ENCODE data around the gene OR6X1. TPM values are rescaled to one million over a fixed set of nuclear protein-coding genes. Genes with fewer than 3 reads are reported as not detected.

Gene OR6X1
- total RNA-seq, 1 experiment from 2014 or later, result not detected

DNA sequence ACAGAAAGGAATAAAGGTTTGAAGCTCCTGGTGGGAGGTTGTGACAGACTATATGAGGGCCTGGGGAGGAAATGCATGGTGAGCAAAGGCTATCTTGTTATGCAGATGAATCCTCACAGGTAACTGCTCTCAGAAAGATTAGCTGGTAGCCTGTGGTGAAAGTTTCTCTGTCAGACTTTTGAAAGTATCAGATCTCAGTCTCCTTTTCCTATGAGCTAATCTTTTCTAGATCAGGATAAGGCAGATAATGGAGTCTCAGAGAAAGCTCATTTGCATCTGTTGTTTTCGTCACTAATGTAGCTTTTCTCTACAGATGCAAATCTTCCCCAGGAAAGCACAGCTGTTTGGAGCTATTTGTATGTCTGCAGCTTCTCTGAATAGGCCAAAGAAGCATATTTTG is 21.0 kb upstream of the OR6X1 start:
- ChIA-PET POLR2A (no interaction called here), CTCF (no interaction called here)
- no peaks in the 10 kb centered on the region for H3K9me3 ChIP-seq (ENCODE audit: control insufficient read depth, insufficient read depth, low read depth, low read length)
- H3K36me3 ChIP-seq (ENCODE audit: control insufficient read depth, insufficient read depth, low read length), result no peaks in the 10 kb centered on the region
- intact Hi-C loops (cut with micrococcal nuclease; ENCODE audit: unreplicated experiment), result no loop called here
- BruUV-seq (replicated peaks), result no TSS peak
- no peak overlapping the region for H3K27ac ChIP-seq (ENCODE audit: low read length)
- H3K4me1 ChIP-seq (ENCODE audit: control insufficient read depth, insufficient read depth, low read length), result no peaks in the 10 kb centered on the region
- ATAC-seq (no peak), DNase-seq (ENCODE audit: low read depth, low spot score) (no peak)
- no peak overlapping the region for H3K4me3 ChIP-seq (ENCODE audit: low read depth in 2 of 2, low read length in 2 of 2)
- in situ Hi-C loops (cut with HindIII; ENCODE audit: low pct_unique_long_range_greater_than_20kb, low sequenced_read_pairs), result no loop called here
- TF ChIP-seq SIN3A (IDR thresholded peaks at IDR 0.05; ENCODE audit: borderline replicate concordance, insufficient read depth, low read depth, low read length) (no peak), TCF7L2 (IDR thresholded peaks at IDR 0.05; ENCODE audit: low read depth, low read length) (no peak), POLR2AphosphoS5 (IDR thresholded peaks at IDR 0.05; ENCODE audit: low read depth, low read length) (no peak), CTCF (IDR thresholded peaks at IDR 0.05) (no peak)
- TF ChIP-seq, protein P1, sequence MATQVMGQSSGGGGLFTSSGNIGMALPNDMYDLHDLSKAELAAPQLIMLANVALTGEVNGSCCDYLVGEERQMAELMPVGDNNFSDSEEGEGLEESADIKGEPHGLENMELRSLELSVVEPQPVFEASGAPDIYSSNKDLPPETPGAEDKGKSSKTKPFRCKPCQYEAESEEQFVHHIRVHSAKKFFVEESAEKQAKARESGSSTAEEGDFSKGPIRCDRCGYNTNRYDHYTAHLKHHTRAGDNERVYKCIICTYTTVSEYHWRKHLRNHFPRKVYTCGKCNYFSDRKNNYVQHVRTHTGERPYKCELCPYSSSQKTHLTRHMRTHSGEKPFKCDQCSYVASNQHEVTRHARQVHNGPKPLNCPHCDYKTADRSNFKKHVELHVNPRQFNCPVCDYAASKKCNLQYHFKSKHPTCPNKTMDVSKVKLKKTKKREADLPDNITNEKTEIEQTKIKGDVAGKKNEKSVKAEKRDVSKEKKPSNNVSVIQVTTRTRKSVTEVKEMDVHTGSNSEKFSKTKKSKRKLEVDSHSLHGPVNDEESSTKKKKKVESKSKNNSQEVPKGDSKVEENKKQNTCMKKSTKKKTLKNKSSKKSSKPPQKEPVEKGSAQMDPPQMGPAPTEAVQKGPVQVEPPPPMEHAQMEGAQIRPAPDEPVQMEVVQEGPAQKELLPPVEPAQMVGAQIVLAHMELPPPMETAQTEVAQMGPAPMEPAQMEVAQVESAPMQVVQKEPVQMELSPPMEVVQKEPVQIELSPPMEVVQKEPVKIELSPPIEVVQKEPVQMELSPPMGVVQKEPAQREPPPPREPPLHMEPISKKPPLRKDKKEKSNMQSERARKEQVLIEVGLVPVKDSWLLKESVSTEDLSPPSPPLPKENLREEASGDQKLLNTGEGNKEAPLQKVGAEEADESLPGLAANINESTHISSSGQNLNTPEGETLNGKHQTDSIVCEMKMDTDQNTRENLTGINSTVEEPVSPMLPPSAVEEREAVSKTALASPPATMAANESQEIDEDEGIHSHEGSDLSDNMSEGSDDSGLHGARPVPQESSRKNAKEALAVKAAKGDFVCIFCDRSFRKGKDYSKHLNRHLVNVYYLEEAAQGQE (IDR thresholded peaks at IDR 0.05; ENCODE audit: insufficient read depth in 1 of 2, low read depth in 2 of 2, low read length in 1 of 2), result no peak
- no peaks in the 10 kb centered on the region for H3K27me3 ChIP-seq (ENCODE audit: control insufficient read depth, insufficient read depth, low read length)

GRCh38 chr11:123773959-123774358 is 19.6 kb upstream of the OR6X1 start:
- in situ Hi-C loops (cut with HindIII; ENCODE audit: low pct_unique_long_range_greater_than_20kb, low sequenced_read_pairs), result no loop called here
- ChIA-PET POLR2A (interaction anchor here (0.7 kb wide), 1 partner anchor 466 kb away, joined by 4 read pairs; no protein-coding TSS in a partner anchor), CTCF (no interaction called here)
- Histone ChIP-seq H3K27me3 (ENCODE audit: control insufficient read depth, insufficient read depth, low read length) (no peaks in the 10 kb centered on the region), H3K27ac (ENCODE audit: low read length) (no peak overlapping the region), H3K4me1 (ENCODE audit: control insufficient read depth, insufficient read depth, low read length) (no peaks in the 10 kb centered on the region), H3K9me3 (ENCODE audit: control insufficient read depth, insufficient read depth, low read depth, low read length) (no peaks in the 10 kb centered on the region), H3K4me3 (ENCODE audit: low read depth in 2 of 2, low read length in 2 of 2) (no peak overlapping the region), H3K36me3 (ENCODE audit: control insufficient read depth, insufficient read depth, low read length) (no peaks in the 10 kb centered on the region)
- ATAC-seq (no peak), DNase-seq (ENCODE audit: low read depth, low spot score) (no peak)
- intact Hi-C loops (cut with micrococcal nuclease; ENCODE audit: unreplicated experiment), result no loop called here
- BruUV-seq (replicated peaks), result no TSS peak
- TF ChIP-seq TCF7L2 (IDR thresholded peaks at IDR 0.05; ENCODE audit: low read depth, low read length) (no peak), SIN3A (IDR thresholded peaks at IDR 0.05; ENCODE audit: borderline replicate concordance, insufficient read depth, low read depth, low read length) (no peak), CTCF (IDR thresholded peaks at IDR 0.05) (no peak), POLR2AphosphoS5 (IDR thresholded peaks at IDR 0.05; ENCODE audit: low read depth, low read length) (no peak)
- TF ChIP-seq, protein P1 (IDR thresholded peaks at IDR 0.05; ENCODE audit: insufficient read depth in 1 of 2, low read depth in 2 of 2, low read length in 1 of 2), result no peak

All from Panc1 (cell line).